Activated naive CD4-positive, alpha-beta T cell treated with anti-CD3 and anti-CD28 coated beads, Interleukin-2, amount 50 U/mL, for 72 hours (primary cell): ENCODE data around the gene ATRIP. TPM values are rescaled to one million over a fixed set of nuclear protein-coding genes. Genes with fewer than 3 reads are reported as not detected.
A peak's percentile ranks its signal among the peaks of the same experiment; 100 is the strongest.
"Not testable (repeated sequence)": the region's sequence is repeated elsewhere in the genome, so short reads cannot be mapped to it uniquely, and the experiment has no call there.

Source experiments
- ATAC-seq, 2 donors: fragments of 150-1000 bp; cut with Tn5 transposase; 2 replicates each; pipeline ENCODE4 v1.10.0; 2021; ENCODE audit warnings: mild to moderate bottlenecking in 2 of 2, moderate library complexity in 2 of 2
- DNase-seq, 2 donors: peaks; one replicate each; pipeline ENCODE4 v3.0.0; 2021 to 2022; ENCODE audit warnings: low spot score in 2 of 2
- H3K27ac Mint-ChIP-seq, 2 donors: one replicate each; pipeline ENCODE4 v1.8.0; 2022; ENCODE audit warnings: mild to moderate bottlenecking in 2 of 2, mixed read lengths in 2 of 2
- H3K36me3 Mint-ChIP-seq, 2 donors: one replicate each; pipeline ENCODE4 v1.8.0; 2022; ENCODE audit warnings: mixed read lengths in 2 of 2
- H3K9me3 Mint-ChIP-seq, 2 donors: one replicate each; pipeline ENCODE4 v1.8.0; 2022; ENCODE audit warnings: mixed read lengths in 2 of 2
- total RNA-seq, 2 donors: library from RNA; stranded (reverse); gene quantifications; one replicate each; pipeline ENCODE4 v1.2.3, GENCODE V29; 2022

The ATRIP gene
- total RNA-seq, 2 donors from 2014 or later = 10.1 to 15.9 TPM

DNA sequence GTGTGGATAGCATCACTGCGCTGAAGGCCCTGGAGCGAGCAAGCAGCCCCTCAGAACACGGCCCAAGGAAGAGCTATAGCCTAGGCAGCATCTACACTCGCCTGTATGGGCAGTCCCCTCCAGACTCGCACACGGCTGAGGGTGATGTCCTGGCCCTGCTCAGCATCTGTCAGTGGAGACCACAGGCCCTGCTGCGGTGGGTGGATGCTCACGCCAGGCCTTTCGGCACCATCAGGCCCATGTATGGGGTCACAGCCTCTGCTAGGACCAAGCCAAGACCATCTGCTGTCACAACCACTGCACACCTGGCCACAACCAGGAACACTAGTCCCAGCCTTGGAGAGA, 20.5 kb downstream of the ATRIP start:
- peak overlapping the region; percentile 96 to 98 for H3K27ac Mint-ChIP-seq
- no peak for DNase-seq
- ATAC-seq = no peak
- H3K36me3 Mint-ChIP-seq = peaks cover 19 to 38% of the 10 kb centered on the region in 2 donors
- no peaks in the 10 kb centered on the region for H3K9me3 Mint-ChIP-seq

DNA sequence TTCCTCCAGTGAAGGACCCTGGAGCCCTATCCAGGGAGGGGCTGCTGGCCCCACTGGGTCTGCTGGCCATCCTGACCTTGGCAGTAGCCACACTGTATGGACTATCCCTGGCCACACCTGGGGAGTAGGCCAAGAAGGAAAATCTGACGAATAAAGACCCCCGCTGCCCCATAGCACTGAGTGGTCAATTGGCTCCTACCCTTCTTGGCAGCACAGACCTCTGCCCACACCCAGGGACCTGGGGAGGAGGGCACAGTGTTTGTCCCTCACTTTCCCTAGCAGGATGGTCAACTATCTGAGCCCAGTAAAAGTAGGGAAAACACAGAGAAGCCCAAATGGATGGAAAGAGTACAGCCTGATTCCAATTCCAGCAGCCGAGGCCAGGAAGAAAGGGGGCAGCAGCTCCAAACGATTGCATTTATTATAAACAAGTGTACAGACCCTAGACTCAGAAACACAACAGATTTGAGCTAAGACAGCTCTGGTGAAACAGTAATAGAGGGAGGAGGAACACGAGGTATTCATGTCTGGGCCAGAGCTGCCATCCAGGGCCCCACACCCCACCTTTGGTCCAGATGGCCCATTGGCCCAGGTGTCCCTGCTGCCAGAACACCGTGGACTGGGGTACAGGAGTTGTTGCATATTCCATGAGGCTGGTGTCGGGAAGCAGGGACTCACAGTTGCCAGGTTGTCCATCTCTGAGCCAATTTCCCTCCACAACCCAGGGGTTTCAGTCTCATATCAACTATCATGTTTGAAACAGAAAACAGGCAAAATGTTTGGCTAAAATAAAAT, 21.1 kb downstream of the ATRIP start:
- Mint-ChIP-seq H3K36me3 (peaks cover 19 to 38% of the 10 kb centered on the region in 2 donors), H3K27ac (peak overlapping the region; percentile 96 to 98), H3K9me3 (no peaks in the 10 kb centered on the region)
- ATAC-seq = no peak
- peak in 1 of 2 donors; percentile 48 for DNase-seq

DNA sequence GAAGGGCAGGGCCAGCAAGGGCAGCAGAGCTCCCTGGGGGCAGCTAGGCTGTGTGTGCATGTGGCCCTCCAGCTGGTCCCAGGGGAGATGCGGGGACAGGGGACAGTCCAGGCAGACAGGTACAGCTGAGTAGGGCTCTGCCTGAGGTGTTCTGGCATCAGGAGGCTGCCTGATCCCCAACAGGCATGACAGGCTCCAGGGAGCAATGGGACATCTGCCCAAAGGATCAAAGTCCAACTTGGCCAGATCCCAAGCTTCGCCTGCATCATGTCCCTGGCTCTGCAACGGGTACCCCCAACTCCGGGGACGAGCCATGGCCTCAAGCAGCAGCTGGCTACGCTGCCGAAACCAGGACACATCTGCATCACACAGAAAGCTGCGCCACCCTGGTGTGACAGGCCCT, 21.8 kb downstream of the ATRIP start:
- H3K27ac Mint-ChIP-seq = peak overlapping the region; percentile 96 to 98
- ATAC-seq (no peak), DNase-seq (peak in 1 of 2 donors; percentile 52)
- H3K9me3 Mint-ChIP-seq = no peaks in the 10 kb centered on the region
- H3K36me3 Mint-ChIP-seq = peaks cover 19 to 38% of the 10 kb centered on the region in 2 donors

DNA sequence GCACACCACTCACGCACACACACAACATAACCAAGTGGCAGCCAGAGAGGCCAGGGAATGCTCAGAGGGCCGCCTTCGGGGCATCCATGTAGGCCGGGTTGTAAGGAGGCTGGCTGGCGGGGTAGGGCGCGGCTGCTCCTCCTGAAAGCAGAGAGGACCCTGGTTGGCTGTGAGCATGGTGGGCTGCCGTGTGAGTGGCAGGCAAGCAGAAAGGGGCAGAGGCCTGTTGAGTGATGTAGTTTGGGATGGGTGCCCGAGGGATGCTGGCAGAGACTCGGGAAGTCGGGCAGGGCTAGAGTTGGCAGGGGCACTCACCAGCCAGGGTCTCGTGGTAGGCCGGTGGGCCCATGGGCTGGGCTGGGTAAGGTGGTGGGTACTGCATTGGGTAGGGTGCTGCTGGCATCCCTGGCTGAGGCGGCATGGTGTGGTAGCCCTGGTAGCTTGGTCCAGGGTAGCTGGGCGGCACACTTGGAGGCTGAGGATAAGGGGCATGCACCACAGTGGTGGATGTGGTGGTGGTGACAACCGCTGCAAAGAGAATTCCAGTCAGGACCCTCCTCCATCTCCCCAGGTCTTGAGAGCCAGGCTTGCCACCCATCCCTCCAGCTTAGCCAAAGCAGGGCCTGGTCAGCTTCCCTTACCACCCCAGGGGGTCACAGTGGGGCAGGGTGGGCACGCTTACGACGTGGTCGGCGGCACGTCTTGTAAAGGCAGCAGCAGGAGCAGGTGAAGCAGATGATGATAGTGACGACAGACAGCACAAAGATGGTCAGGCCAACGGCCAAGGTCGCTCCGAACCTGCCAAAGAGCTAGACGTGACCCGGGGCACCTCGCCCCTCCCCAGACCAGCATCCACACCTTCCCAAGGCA, 22.7 kb downstream of the ATRIP start:
- peaks cover 19 to 38% of the 10 kb centered on the region in 2 donors for H3K36me3 Mint-ChIP-seq
- peak overlapping the region; percentile 96 to 98 for H3K27ac Mint-ChIP-seq
- ATAC-seq (no peak), DNase-seq (peak in 1 of 2 donors; percentile 53)
- H3K9me3 Mint-ChIP-seq = no peaks in the 10 kb centered on the region

DNA sequence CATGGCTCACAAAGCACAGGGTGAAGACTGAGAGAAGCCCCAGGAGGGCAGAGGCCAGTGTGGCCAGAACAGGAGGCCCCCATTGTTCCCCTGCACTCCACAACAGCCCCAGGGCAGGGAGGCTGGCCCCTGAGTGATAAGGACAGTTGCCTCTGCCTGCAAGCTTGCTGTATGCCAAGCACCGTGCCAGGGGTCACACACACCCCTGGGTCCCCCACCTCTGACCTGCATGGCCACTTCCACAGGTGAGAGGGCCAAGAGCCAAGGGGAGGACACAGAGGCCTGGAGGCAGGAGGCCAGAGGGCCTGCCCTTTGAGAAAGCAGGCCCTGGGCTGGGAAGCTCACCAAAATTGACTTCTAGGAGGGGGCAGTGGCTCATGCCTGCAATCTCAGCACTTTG, 23.7 kb downstream of the ATRIP start:
- DNase-seq (no peak), ATAC-seq (no peak)
- no peaks in the 10 kb centered on the region for H3K9me3 Mint-ChIP-seq
- H3K36me3 Mint-ChIP-seq = peaks cover 19 to 46% of the 10 kb centered on the region in 2 donors
- peak overlapping the region; percentile 96 to 98 for H3K27ac Mint-ChIP-seq

DNA sequence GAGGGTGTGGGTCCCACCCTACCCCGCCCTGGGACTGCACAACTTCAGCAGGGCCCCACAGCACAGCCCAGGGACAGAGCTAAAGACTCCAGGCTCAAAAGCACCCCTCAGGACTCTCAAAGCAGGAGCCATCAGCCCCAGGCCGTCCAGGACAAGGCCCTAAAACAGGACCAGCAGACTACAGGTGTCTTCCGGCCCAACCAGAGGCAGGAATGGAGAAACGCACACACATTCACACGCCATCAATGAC, 26.1 kb downstream of the ATRIP start:
- no peak for DNase-seq
- H3K27ac Mint-ChIP-seq = peak overlapping the region; percentile 94 to 98
- H3K36me3 Mint-ChIP-seq = peaks cover 5 to 31% of the 10 kb centered on the region in 2 donors
- ATAC-seq = no peak
- H3K9me3 Mint-ChIP-seq = no peaks in the 10 kb centered on the region

DNA sequence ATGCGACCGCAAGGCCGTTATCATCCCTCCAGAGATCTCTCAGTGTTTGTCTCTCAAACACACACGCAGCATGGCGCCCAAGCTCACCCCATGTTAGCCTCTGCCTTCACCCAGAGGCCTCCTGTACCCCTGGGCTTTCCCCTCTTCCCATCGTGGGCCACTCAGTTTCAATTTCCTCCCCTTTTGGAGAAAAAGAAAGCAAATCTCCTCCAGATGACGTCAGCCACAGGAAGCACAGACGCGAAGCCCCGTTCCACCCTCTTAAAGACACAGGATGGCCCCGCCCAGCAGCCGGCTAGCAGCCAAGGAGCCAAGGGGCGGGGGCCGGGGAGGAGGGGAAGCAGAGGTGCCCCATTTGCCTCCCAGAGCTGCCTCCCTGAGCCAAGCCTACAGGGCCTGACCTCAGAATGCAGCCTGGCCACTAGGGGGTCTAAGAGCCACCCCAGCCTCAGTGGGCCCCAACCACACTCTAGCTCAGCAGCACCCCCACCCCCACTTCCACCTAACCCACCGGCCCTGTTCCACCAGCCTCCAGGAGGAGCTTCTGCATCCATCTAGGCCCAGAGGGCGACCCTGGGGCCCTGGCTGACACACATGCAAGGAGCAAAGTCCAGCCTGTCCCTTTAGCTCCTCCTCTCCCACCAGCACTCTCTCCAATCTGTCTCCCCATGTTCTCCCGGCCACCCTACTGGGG, 26.5 kb downstream of the ATRIP start:
- H3K36me3 Mint-ChIP-seq = peaks cover 0 to 26% of the 10 kb centered on the region in 2 donors
- DNase-seq = peak; percentile 92 to 93
- peak; percentile 89 to 91 for ATAC-seq
- H3K9me3 Mint-ChIP-seq = no peaks in the 10 kb centered on the region
- peak overlapping the region; percentile 94 to 98 for H3K27ac Mint-ChIP-seq

DNA sequence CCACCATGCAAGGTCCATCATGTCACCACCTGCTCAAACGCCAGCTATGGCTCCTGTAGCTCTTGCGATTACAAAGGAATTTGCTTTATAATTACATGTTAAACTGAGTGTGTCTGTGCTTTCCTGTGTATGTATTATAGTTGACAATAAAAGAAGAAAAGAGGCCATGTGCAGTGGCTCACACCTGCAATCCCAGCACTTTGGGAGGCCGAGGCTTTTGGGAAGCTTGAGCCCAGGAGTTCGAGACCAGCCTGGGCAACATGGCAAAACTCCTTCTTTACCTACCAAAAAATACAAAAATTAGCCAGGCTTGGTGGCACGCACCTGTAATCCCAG, 27.0 kb downstream of the ATRIP start:
- Mint-ChIP-seq H3K36me3 (peaks cover 0 to 23% of the 10 kb centered on the region in 2 donors), H3K27ac (peak overlapping the region; percentile 94 to 98), H3K9me3 (no peaks in the 10 kb centered on the region)
- ATAC-seq = no peak
- DNase-seq = no peak

DNA sequence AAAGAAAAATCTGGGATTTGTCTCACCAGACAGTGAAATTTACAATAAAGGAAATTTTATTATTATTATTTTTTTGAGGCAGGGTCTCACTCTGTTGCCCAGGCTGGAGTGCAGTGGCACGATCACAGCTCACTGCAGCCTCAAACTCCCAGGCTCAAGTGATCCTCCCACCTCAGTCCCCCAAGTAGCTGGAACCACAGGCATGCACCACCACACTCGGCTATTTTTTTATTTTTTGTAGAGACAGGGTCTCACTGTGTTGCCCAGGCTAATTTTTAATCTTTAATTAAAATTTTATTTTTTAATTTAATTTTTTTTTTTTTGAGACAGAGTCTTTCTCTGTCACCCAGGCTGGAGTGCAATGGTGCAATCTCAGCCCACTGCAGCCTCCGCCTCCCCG, 27.5 kb downstream of the ATRIP start:
- Mint-ChIP-seq H3K27ac (peak overlapping the region in 1 of 2 donors; percentile 98), H3K36me3 (peaks cover 0 to 22% of the 10 kb centered on the region in 2 donors)
- not testable (repeated sequence) for ATAC-seq

DNA sequence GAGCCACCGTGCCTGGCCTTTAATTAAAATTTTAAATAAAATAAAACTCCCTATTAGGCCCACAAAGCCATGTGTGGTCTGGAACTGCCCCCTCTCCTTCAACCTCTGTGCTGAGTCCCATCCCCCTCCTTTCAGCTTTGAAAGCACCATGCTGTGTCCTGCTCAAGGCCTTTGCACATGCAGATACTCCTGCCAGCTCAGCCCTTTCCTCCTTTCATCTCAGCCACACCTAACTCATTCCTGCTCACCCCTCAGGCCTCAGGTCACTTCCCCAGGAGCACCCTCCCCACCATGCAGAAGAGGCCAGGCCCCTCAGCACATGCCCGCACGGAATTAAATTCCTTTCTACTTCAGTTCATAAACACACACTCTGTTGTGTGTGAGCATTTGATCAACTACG, 28.1 kb downstream of the ATRIP start:
- H3K27ac Mint-ChIP-seq = peak overlapping the region; percentile 65 to 91
- peaks cover 0 to 16% of the 10 kb centered on the region in 2 donors for H3K36me3 Mint-ChIP-seq
- DNase-seq = no peak
- ATAC-seq = no peak
- H3K9me3 Mint-ChIP-seq = no peaks in the 10 kb centered on the region

More for the DNA sequence above, 27.5 kb downstream of the ATRIP start:
- not testable (repeated sequence) for H3K9me3 Mint-ChIP-seq, DNase-seq

DNA sequence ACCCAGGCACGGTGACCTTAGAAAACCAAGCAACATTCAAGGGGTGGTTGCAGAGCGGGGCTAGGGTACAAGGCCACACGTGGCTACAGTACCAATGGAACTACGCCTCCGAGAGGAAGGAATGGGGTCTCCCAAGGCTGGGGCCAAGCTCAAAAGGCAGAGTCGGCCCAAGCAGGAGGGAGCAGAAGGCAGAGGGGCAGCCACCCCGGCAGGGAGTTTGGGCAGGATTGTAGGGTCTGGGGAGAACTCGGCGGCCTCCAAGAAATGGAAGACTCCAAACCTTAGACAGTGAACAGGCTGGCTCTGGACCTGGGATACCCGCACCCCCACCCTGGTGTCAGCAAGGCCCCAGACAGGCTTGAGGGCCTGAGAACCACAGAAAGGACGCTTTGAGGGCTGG, 28.7 kb downstream of the ATRIP start:
- Mint-ChIP-seq H3K36me3 (peaks cover 0 to 14% of the 10 kb centered on the region in 2 donors), H3K9me3 (no peaks in the 10 kb centered on the region), H3K27ac (peak overlapping the region in 1 of 2 donors; percentile 65)
- ATAC-seq = no peak
- no peak for DNase-seq

DNA sequence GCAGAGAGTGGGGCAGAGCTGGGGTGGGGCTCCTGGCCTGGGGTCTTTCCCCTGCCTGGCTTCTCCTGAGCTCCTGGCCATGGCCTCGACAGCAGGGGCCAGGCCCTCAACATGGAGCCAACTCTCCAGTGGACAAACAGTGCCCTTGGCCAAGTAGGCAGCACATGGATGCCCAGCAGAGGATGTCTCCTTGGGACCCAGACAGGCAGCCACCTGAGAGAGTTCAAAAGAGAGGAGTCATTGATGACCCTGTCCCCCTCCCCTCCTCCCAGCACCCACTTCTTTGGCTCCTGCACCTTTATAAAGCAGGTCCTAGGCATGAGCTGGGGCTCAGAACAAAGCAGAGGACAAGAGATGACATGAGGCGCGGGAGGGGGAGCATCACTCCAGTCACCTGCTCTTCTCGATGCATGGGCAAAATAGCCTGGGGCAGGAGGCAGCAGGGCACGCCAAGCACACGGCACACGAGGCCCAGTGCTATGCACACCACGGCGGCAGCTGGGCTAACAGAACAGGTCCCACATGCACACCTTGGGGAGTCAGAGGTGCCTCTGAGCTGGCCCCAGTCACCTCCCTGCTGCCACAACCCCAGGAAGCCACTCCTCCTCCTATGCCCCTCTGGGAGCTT, 30.0 kb downstream of the ATRIP start:
- no peak for DNase-seq
- Mint-ChIP-seq H3K9me3 (no peaks in the 10 kb centered on the region), H3K27ac (peak overlapping the region in 1 of 2 donors; percentile 65), H3K36me3 (peaks cover 0 to 14% of the 10 kb centered on the region in 2 donors)
- ATAC-seq = no peak

DNA sequence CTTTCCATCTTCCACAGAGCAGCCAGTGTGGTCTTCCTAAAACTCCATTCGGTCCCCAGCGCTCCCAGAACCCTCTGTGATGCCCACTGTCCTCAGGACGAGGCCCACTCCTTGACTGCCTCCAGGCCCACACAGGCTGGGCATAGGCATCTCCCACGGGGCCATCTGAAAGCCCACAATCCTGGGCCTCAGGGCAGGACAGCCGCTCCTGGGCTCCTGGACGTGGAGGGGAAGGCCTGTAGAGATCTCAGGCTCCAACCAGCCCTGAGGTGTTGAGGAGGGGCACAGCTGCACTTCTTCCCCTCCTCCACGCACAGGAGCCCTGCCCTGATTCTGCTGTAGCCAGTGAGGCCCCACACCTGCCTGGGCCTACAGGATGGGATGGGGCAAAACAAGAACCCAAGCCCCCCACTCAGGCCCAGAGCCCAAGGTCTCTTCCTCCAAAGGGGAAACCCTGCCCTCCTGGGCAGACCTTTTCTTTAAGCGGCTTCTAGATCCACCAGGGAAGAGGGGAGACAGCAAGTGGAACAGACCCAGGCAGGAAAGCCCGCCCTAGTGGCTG, 31.5 kb downstream of the ATRIP start:
- H3K9me3 Mint-ChIP-seq = no peaks in the 10 kb centered on the region
- no peak for ATAC-seq
- peaks cover 0 to 14% of the 10 kb centered on the region in 2 donors for H3K36me3 Mint-ChIP-seq
- DNase-seq = no peak
- H3K27ac Mint-ChIP-seq = peak overlapping the region; percentile 78 to 89

DNA sequence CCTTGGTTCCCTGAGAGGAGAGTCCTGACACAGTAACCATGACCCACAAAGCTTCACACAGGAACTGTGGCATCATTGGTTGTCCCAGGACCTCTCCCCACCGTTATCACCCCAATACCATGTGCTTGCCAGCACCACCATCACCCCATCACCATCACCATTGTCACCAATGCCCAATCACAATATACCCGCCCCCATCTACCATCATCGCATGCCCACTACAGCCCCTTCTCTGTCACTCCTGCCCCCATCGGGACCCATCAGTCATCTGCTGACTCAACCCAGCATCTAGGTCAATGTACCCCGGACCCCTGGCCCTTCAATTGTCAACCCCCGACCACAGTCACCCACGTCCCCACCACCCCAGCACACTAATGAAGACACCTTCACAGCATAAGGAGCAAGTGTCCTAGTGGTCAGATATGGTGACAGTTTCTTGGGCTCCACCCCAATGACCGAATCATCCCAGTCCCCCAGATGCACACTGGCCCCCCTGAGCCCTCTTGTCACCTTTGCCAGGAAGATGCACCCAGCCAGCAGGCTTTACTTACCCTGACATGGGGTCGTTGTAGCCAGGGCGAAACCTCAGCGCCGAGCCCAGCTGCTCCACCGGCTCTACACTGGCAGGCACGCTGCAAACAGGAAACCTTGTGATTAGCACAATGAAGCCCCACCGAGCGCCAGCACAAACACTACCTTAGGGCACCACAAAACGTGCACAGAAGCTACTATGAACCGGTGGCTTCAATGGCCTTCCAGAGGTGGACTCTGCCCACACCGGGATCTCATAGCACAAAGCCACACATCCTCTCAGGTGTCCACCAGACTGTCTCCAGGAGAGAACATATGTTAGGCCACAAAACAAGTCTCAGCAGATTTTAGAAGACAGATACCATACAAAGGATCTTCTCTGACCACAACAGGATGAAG, 32.4 kb downstream of the ATRIP start:
- Mint-ChIP-seq H3K27ac (peak overlapping the region; percentile 89 to 93), H3K9me3 (no peaks in the 10 kb centered on the region), H3K36me3 (peaks cover 0 to 14% of the 10 kb centered on the region in 2 donors)
- peak; percentile 79 to 85 for ATAC-seq
- peak in 1 of 2 donors; percentile 47 for DNase-seq

DNA sequence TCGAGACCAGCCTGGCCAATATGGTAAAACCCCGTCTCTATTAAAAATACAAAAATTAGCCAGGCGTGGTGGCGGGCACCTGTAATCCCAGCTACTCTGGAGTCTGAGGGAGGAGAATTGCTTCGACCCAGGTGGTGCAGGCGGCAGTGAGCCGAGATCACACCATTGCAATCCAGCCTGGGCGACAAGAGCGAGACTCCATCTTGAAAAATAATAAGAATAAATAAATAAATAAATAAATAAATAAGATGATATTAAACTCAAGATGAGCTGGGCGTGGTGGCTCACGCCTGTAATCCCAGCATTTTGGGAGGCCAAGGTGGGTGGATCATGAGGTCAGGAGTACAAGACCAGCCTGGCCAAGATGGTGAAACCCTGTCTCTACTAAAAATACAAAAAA, 34.4 kb downstream of the ATRIP start:
- DNase-seq, H3K36me3 Mint-ChIP-seq: not testable (repeated sequence)

More for the DNA sequence above, 34.4 kb downstream of the ATRIP start:
- H3K9me3 Mint-ChIP-seq, H3K27ac Mint-ChIP-seq, ATAC-seq: not testable (repeated sequence)
